GOT3 (cell line): Measurements from ENCODE around the gene EP400.
A peak's percentile ranks its signal among the peaks of the same experiment; 100 is the strongest.

ENCODE experiments used
- DNase-seq: peaks from one replicate; lab custom pipeline; 2025; ENCODE audit warnings: mixed read lengths; lab: John Stamatoyannopoulos, UW

The EP400 gene

GRCh38 chr12:131949431-131950181 is at the start of gene EP400:
TSS of gene EP400 (plus strand) at chr12:131949942. CDS start at chr12:131960620, 10,678 bp downstream.
- peak; percentile 84 for DNase-seq

DNA sequence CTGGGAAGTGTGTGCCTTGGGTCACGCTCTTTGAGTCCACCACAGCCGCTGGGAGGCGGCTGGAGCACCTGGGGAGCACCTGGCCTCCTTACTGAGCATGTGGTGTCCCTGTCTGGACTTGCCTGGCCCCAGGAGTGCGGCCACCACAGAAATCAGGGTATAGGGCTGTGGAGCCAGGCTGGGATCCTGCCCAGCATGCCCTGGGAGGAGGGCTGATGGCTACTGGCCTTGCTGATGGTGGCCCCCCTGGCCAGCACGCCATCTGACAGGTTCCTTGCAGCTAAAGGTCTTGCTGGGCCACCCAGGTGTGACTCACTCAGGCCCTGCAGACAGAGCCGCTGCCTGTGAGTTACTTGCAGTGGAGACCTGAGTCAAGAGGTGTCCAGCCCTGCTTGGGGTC is 49.3 kb upstream of the EP400 start:
- no peak for DNase-seq

GRCh38 chr12:131901431-131902331 is 48.1 kb upstream of the EP400 start:
- no peak for DNase-seq

DNA sequence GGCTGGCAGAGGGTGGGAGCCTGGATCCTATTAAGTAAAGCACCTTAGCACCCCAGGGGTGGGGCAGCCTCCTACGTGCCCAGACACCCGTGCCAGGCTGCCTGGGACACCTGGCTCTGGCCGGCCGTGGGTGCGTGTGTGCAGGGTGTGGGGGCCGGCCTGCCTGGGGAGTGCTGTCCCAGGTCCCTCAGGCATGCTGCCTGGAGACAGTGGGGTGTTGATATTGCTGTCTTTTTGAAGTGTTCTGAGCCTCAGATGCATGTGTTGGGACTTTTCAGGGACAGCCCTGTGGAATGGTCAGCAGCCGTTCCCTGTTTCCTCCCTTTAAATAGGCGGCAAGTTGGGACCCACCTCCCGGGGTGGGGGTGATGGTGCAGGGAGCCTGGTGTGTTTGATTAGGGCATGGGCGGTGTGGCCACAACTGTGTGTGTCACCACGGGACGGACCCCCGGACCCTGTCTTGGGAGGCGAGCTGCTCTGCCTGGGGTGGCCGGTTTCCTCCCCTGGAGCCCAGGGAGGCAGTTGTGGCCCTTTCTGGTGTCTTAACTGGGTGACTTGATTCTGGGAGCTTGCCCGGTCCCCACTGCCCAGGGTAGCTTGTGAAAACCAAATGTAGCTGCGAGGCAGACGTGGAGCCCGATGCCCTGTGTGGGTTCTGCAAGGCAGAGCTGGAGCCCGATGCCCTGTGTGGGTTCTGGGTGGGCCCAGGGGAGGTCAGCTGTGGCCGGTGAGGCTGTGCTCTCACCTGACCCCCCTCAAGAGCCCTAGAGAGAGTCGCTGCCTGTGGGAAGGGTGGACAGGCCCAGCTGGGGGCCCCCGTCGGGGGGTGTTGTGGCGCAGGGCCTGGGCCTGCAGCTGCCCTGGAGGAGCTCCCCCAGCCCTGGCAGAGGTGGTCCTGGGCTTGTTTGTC is 47.2 kb upstream of the EP400 start:
- DNase-seq, result no peak

DNA sequence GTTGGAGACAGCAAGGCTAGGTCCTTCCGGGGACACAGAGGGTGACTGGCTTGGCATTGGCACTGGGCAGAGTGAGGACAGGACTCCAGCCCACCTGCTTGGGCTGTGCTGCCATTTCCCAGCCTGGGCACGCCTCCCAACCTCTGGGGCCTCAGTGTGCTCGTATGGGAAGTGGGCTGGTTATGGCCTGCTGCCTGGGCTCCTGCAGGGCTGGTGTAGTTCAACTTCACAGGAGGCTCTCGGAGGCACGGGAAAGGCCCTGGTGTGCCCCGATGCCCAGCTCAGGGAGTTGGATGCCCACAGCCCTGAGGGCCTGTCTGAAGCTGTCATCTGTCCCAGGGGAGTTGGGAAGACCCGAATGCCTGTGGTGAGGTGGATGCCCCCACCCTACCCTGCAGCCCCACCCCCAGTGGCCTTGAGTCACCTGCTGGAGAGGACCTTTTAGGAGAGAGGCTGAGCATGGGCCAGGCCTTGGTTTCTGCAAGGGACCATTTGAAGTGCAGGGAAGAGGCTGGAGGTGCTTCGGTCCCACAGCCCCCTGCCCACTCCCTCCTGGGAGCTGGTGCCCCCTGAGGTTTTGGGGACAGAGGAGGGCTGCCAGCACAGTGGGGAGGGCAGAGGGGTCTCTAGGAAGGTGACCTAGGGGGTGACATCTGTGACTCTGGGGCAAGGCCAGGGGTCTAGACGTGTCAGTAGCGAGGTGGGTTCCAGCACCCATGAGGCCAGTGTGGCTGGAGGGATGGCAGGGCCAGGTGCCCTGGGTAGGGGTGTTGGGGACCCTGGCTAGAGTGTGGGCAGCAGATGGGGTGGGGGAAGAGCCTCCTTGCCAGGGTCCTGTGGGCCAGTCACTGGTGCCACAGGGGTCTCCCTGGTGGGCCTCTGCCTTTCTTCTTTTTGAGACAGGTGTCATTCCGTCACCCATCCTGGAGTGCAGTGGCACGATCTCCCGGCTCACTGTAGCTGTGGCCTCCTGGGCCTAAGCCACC is 46.2 kb upstream of the EP400 start:
- no peak for DNase-seq

GRCh38 chr12:131904346-131904745 is 45.4 kb upstream of the EP400 start:
- DNase-seq, result no peak

- no peak for DNase-seq
Observed at GRCh38 chr12:131905081-131905629, 44.6 kb upstream of the EP400 start.

DNA sequence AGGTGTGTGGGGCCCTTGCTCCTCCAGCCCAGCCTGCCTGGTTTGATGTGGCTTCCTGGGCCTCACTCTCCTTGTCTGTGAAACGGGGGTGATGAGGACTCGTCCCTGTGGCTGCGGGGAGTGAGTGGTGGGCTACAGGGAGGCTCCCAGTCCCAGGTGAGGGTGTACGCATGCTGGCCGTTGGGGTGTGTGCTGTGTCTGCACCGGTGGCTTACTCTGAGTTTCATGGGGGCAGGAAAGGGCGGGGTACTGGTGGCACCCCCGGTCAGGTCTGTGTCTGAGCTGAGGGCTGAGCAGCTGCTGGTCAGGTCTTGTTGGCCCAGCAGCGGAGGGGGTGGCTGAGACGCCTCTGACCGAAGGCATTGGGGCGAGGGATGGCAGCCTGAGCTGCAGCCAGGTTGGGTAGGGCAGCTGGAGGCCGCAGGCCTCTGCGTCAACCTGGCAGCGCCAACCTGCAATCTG is 44.1 kb upstream of the EP400 start:
- DNase-seq, result no peak

GRCh38 chr12:131907379-131908091 is 42.2 kb upstream of the EP400 start:
- DNase-seq, result no peak

DNA sequence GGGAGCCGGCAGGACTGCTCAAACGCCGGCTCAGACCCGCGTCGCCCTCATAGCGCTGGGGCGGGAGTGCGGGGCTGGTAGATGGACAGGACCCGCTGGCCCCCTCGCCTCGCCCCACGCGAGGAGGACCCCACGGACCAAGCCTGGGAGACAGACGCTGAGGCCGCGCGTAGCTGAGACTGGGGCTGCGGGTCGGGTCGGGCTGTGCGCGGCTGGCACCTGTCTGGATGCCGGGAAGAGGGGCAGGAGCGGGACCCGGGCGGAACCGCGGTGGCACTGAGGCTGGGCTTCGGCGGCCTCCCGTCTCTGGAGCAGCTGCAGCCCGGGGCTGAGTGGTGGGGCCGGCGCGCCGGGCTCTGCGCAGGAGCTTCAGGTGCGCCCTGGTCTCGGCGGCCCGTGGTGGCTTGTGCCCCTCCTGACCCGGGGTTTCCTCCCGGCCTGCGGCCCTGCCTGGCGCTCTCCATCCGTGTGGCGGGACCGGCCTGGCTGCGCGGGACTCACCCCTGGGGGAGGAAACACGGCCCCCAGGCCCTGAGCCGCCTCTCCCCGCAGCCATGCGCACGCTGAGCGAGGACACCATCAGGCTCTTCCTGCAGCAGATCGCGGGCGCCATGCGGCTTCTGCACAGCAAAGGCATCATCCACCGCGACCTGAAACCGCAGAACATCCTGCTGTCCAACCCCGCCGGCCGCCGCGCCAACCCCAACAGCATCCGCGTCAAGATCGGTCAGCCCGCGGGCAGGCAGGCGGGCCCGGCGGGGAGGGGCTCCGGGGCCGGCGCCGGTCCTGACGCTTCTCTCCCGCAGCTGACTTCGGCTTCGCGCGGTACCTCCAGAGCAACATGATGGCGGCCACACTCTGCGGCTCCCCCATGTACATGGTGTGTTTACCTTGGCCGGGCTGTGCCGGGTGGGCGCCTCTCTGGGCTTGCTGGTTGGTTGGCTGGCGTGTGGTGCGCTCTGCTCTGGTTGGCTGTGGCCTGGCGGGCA is 41.4 kb upstream of the EP400 start:
- no peak for DNase-seq

- DNase-seq, result no peak
Observed at GRCh38 chr12:131909081-131909751, 40.5 kb upstream of the EP400 start.

GRCh38 chr12:131909752-131910219 is 40.0 kb upstream of the EP400 start:
- DNase-seq, result no peak

DNA sequence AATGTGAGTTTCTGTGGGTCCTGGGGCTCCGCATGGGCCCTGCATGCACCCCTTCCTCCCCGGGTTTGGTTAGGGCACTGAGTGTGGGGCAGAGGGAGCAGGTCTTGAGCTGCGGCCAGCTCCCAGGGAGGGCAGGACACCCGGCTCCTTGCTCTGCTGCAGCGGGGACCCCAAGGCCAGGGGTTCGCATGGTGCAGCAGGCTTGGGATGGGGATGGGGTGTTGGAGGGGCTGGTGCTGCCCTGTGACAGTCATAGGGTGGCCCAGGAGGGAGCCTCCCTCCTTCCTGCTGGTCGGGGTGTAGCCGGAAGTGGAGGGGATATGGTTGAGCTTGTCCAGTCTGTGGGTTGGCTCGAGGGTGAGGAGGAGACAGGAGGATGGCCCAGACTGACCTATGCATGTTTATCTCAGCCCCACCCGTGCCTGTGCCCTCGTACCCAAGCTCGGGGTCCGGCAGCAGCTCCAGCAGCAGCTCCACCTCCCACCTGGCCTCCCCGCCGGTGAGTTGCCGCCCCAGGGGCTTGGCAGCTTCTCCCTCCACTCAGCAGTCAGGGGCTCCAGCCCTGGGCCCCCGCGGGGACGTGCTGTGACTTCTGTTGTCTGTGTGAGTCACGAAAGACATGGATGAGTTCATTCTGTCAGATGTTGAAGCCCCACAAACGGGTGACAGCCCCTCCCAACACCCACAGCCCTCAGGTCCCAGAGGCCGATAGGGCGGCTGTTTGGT is 39.3 kb upstream of the EP400 start:
- DNase-seq, result no peak

- no peak for DNase-seq
Observed at GRCh38 chr12:131911028-131911650, 38.6 kb upstream of the EP400 start.

DNA sequence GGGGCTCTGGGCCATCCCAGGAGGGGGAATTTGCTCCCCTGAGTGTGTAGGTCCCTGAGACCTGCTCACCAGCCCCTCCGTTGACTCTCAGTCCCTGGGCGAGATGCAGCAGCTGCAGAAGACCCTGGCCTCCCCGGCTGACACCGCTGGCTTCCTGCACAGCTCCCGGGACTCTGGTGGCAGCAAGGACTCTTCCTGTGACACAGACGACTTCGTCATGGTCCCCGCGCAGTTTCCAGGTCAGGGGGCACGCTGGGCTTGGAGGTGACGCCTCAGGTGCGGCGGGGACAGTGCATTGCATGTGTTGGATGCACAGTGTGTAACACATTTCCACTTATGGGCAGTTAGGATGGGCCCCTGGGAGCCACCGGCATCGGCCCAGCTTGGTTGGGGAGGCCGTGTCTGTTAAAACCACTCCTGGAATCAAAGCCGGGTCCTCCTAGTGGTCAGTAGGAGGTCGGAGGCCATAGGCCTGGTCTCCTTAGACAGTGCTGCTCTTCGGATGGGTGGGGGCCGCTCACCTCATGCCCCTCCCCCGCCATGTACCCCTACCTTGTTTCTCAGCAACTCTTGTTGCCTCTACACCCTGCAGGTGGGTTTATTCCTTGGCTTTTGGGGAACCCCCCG is 37.8 kb upstream of the EP400 start:
- DNase-seq, result no peak
